Gastroesophageal sphincter (tissue), 4 donors: ENCODE data around the gene USP49. TPM values are rescaled to one million over a fixed set of nuclear protein-coding genes. Genes with fewer than 3 reads are reported as not detected.

Experiments
- ATAC-seq: fragments of 150-250 bp; one replicate; pipeline ENCODE4 v1.9.1; 2016; ENCODE audit warnings: mild to moderate bottlenecking, moderate library complexity
- H3K27ac ChIP-seq, 4 donors: fragments of 200-600 bp; sonication (generic) in 3 of 4; 1 replicate in 3 of 4; 2 replicates in 1 of 4; pipeline ENCODE4 v1.5.1; 2016 to 2019
- H3K27me3 ChIP-seq: fragments of 200-600 bp; sonication (generic); one replicate; pipeline ENCODE4 v1.5.1; 2019
- H3K36me3 ChIP-seq, 2 donors: fragments of 200-600 bp; sonication (generic); one replicate each; pipeline ENCODE4 v1.5.1; 2019; ENCODE audit warnings: control low read depth in 1 of 2
- H3K4me1 ChIP-seq, 3 donors: fragments of 200-600 bp; sonication (generic); 1 replicate in 2 of 3; 2 replicates in 1 of 3; pipeline ENCODE4 v1.5.1; 2016 to 2019; ENCODE audit warnings: control low read depth in 2 of 3
- H3K4me3 ChIP-seq, 2 donors: fragments of 200-600 bp; sonication (generic); one replicate each; pipeline ENCODE4 v1.5.1; 2019; ENCODE audit warnings: mild to moderate bottlenecking in 1 of 2, moderate library complexity in 1 of 2
- H3K9me3 ChIP-seq, 3 donors: fragments of 200-600 bp; sonication (generic); one replicate each; pipeline ENCODE4 v1.5.1; 2017 to 2019; ENCODE audit warnings: control low read depth in 2 of 3
- CTCF ChIP-seq, 4 experiments: fragments of 200-600 bp in 2 of 4; fragments of 450-650 bp in 2 of 4; sonication (generic) in 1 of 4; IDR thresholded peaks; one replicate each; pipeline ENCODE4 v1.5.1; 2017 to 2019; ENCODE audit warnings: antibody characterized with exemption in 4 of 4, mild to moderate bottlenecking in 2 of 4, moderate library complexity in 2 of 4
- EP300 ChIP-seq: sonication (generic); formaldehyde crosslinking; IDR thresholded peaks from one replicate; pipeline ENCODE4 v1.6.1; 2017; ENCODE audit warnings: antibody characterized with exemption, mild to moderate bottlenecking
- POLR2A ChIP-seq, 2 donors: fragments of 450-650 bp; IDR thresholded peaks; one replicate each; pipeline ENCODE4 v1.6.1; 2017; ENCODE audit warnings: antibody characterized with exemption in 2 of 2, mild to moderate bottlenecking in 2 of 2, moderate library complexity in 1 of 2
- POLR2AphosphoS5 ChIP-seq: sonication (generic); formaldehyde crosslinking; IDR thresholded peaks from one replicate; pipeline ENCODE4 v1.6.1; 2017; ENCODE audit warnings: antibody characterized with exemption
- WGBS, 2 donors: methylation state at CpG; one replicate each; pipeline ENCODE4 v1.1.5; 2018; ENCODE audit warnings: low coverage in 1 of 2; 5-methylcytosine and 5-hydroxymethylcytosine counted together
- total RNA-seq, 4 donors: library from RNA; depleted of rRNA; stranded (reverse); fragments of >200 nt; gene quantifications; one replicate each; pipeline ENCODE4 v1.1.0, GENCODE V29; 2016

USP49 gene
- total RNA-seq, 4 donors from 2014 or later = 0.69 to 5.4 (median 2.0) TPM

DNA sequence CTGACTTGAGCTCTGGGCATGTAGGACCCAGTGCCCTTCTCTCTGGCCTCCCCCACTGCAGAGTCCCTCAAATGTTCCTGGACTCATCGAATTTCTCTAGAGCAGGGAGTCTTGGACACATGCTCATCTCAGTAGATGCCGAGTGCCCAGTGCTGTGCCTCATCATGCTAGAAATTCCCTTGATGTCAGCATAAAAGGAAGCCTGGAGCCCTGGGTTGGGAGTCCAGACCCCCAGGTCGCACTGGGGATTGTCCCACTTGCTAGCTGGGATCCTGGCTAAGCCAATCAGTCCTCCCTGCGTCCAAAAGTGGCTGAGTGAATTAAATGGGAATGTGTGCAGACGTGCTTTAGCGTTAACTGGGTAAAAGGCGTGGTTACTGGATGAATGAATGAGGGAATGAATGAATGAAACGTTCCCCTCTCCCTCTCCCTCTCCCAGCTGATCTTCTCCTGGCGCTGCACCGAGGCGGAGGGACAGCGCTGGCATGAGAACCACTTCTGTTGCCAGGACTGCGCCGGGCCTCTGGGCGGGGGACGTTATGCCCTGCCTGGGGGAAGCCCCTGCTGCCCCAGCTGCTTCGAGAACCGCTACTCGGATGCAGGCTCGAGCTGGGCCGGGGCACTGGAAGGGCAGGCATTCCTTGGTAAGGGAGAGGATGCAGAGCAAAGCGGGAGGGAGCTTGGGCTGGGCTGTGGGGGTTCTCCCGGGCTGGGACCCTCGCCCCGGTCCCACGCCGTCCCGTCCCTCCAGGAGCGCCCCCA lies 109.3 kb downstream of the USP49 start:
- Histone ChIP-seq H3K27me3 (no peaks in the 10 kb centered on the region), H3K4me1 (peaks cover 0 to 63% (median 30%) of the 10 kb centered on the region in 3 donors), H3K36me3 (peaks cover 0 to 28% of the 10 kb centered on the region in 2 donors), H3K27ac (peak overlapping the region in 3 of 4 donors; percentile 96 to 98 (median 96)), H3K4me3 (peak overlapping the region; percentile 83 to 86), H3K9me3 (no peaks in the 10 kb centered on the region)
- TF ChIP-seq CTCF (IDR thresholded peaks at IDR 0.05) (no peak), EP300 (no peak), POLR2A (IDR thresholded peaks at IDR 0.05) (no peak), POLR2AphosphoS5 (no peak)
- no peak for ATAC-seq
- 11 to 20% methylated on average over 2 to 15 of the region's 29 CpGs for WGBS, 2 donors

DNA sequence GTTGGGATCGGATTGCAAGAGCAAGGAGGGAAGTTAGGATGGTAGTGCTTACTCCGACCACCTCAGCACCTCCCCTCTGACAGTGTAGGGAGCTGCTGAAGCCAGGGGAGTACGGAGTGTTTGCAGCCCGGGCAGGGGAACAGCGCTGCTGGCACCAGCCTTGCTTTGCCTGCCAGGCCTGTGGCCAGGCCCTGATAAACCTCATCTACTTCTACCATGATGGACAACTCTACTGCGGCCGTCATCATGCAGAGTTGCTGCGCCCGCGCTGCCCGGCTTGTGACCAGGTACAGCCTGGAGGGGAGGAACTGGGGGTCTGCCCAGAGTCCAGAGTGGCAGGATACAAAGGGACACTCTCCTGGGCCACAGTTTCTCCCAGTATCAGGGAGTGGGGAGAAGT lies 109.9 kb downstream of the USP49 start:
- no peak for ATAC-seq

DNA sequence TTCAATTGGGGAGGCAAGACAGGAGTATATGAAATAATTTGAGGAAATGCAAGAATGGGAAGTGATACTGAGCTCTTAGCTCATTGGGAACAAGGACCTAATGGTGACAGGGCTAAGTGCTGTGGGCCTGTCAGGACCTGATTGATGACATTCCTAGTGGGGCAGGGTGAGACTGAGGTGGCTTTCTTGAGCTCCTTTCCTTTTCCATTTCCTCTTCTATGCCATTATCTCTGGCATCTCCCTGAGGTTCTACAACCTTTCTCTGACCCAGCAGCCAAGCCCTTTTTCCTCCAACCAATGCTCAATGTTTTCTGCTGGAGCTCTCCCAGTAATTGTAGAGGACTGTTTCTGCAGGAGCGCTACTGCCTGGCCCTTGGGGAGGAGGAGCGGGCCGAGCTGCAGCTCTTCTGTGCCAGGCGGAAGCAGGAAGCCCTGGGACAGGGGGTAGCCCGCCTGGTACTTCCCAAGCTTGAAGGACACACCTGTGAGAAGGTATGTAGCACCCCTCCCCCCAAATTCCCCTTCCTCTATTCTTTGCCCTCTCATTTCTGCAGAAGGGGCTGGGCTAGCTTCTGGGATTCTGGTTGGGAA lies 110.5 kb downstream of the USP49 start:
- Histone ChIP-seq H3K27ac (no peak overlapping the region), H3K27me3 (no peaks in the 10 kb centered on the region), H3K36me3 (peaks cover 0 to 16% of the 10 kb centered on the region in 2 donors), H3K4me3 (no peak overlapping the region), H3K9me3 (no peaks in the 10 kb centered on the region), H3K4me1 (peaks cover 0 to 69% (median 30%) of the 10 kb centered on the region in 3 donors)
- no peak for ATAC-seq
- 83% methylated on average over 1 of the region's 5 CpGs; no CpG with 5 or more reads in 1 of the 2 donors for WGBS, 2 donors
- TF ChIP-seq POLR2AphosphoS5 (no peak), EP300 (no peak), POLR2A (IDR thresholded peaks at IDR 0.05) (no peak), CTCF (IDR thresholded peaks at IDR 0.05) (no peak)

More for the DNA sequence above, 109.9 kb downstream of the USP49 start:
- Histone ChIP-seq H3K4me1 (peaks cover 0 to 69% (median 30%) of the 10 kb centered on the region in 3 donors), H3K4me3 (no peak overlapping the region), H3K27ac (peak overlapping the region in 1 of 4 donors; percentile 96), H3K9me3 (no peaks in the 10 kb centered on the region), H3K36me3 (peaks cover 0 to 22% of the 10 kb centered on the region in 2 donors), H3K27me3 (no peaks in the 10 kb centered on the region)
- TF ChIP-seq POLR2AphosphoS5 = no peak
- 60% methylated on average over 1 of the region's 11 CpGs; no CpG with 5 or more reads in 1 of the 2 donors for WGBS, 2 donors

DNA sequence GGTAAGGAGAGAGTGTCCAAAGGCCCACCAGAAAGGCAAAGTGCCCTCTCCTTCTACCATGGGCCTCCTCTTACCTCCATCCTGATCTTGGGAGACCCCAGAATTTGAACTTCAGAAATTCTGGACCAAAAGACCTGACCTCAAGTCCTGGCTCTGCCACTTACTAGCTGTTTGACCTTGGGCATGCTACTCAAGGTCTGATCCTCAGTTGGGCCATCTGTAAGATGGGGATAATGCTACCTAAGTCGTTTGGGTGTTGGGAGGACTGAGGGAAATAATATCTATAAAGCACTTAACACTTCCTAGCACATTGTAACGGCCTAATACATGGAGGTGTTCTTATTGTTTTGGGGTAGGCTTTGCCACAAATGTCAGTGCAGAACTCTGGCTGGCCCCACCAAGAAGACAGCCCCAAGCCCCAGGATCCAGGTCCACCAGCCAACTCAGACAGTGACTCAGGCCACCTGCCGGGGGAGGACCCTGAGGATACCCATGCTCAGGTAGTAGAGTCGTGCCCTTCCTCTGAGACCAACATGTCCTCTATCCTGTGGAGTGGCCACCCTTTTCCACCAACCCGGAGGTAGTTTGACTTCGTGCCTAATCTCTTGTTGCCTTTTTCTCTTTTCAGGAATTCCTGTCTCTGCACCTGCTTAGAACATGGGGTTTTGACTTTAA lies 111.9 kb downstream of the USP49 start:
- no peak for TF ChIP-seq CTCF (IDR thresholded peaks at IDR 0.05)
- no peak for TF ChIP-seq POLR2A (IDR thresholded peaks at IDR 0.05)
- no peak for TF ChIP-seq EP300
- TF ChIP-seq POLR2AphosphoS5 = no peak
- WGBS, 2 donors = 44 to 63% methylated on average over 2 to 3 of the region's 6 CpGs
- H3K27ac ChIP-seq = no peak overlapping the region
- no peak overlapping the region for H3K4me3 ChIP-seq
- peaks cover 0 to 6% of the 10 kb centered on the region in 2 donors for H3K36me3 ChIP-seq
- ATAC-seq = no peak
- H3K9me3 ChIP-seq = no peaks in the 10 kb centered on the region
- no peaks in the 10 kb centered on the region for H3K27me3 ChIP-seq
- H3K4me1 ChIP-seq = peaks cover 0 to 70% (median 28%) of the 10 kb centered on the region in 3 donors

DNA sequence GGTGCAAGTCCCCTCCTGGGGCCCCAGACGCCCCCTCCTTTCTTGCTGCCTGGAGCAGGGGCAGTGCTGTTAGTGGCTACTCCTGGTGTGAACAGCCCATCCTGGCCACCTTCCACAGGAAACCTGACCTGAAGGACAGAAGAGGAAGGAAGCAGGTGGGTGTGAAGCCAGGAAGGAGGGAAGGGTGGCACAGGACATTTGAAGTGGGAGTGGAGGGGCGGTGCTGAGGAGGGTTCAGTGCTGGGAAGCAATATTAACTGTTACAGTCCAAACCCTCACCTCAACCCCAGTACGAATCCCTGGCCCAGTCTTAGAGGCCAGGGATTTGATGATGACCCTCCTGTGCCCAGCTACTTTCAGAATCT lies 113.8 kb downstream of the USP49 start:
- 26 to 57% methylated on average over 1 to 2 of the region's 3 CpGs for WGBS, 2 donors
- H3K4me3 ChIP-seq = peak overlapping the region; percentile 83 to 86
- H3K9me3 ChIP-seq = no peaks in the 10 kb centered on the region
- H3K27me3 ChIP-seq = no peaks in the 10 kb centered on the region
- ATAC-seq = no peak
- TF ChIP-seq POLR2AphosphoS5 = no peak
- H3K36me3 ChIP-seq = peaks cover 0 to 21% of the 10 kb centered on the region in 2 donors
- H3K27ac ChIP-seq = peak overlapping the region in 3 of 4 donors; percentile 83 to 90 (median 89)
- H3K4me1 ChIP-seq = peaks cover 0 to 75% (median 28%) of the 10 kb centered on the region in 3 donors
